ENCODE data around the gene EFNA4.

DNA sequence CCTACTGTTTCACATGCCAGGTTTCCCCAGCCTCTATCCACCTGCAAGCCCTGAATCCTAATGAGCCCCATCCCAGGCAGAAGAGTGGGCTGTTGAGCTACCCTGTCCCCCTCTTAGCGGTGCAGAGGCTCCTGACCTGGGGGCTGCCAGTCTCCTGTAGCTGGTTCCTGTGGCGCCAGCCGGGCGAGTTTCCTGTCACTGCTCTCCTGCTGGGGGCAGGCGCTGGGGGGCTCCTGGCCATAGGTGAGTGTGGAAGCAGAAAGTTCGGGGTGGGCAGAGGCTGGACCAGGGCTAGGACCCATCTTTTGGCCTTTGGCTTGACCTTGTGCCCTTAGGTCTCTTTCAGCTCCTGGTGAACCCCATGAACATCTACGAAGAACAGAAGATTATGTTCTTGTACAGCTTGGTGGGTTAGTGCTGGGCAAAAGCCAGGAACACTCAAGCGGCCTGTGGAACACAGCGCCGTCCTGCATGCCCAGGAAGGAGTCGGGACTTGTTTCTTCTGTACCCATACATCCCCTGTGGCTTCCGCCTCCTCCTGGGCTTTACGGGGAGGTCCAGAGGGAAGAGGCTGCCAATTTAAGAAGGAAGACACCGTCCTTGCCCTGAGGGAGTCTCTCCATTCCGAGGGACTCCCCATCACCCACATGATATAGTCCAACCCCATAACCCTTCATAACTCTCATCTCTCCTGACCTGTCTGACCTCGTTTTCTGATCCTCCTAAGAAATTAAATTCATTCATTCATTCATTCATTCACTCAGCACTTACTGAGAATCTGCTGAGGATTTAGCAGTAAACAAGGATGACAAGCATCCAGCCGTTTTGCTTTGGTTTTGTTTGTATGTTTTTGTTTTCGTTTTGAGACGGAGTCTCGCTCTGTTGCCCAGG is 29.0 kb upstream of the EFNA4 start:
- no peak for TF ChIP-seq CTCF (conservative IDR thresholded peaks at IDR 0.05; ENCODE audit: low read depth, low read length)
- no peak for TF ChIP-seq MXI1 (IDR thresholded peaks at IDR 0.05; ENCODE audit: borderline replicate concordance, low read depth, low read length)
